ENCODE measurements around the gene OR4C16.

- TF ChIP-seq CTCF (optimal IDR thresholded peaks at IDR 0.05 in 1 of 3, IDR thresholded peaks at IDR 0.05 in 1 of 3, conservative IDR thresholded peaks at IDR 0.05 in 1 of 3; ENCODE audit: extremely low read depth in 1 of 3, insufficient read depth in 2 of 3, low read length in 3 of 3) = no peak
- TF ChIP-seq EZH2 (IDR thresholded peaks at IDR 0.05; ENCODE audit: low read length) = no peak
Measured at GRCh38 chr11:55607545-55607944, 35.6 kb downstream of the OR4C16 start, which contains the start of gene OR4C11.
